PFSK-1 (cell line): Measurements from ENCODE around the gene AQP1.

ENCODE experiments used
- FOXP2 ChIP-seq: optimal IDR thresholded peaks from 2 replicates; pipeline ENCODE3; 2011; ENCODE audit warnings: borderline replicate concordance, control low read depth, inconsistent platforms; ENCODE audit not compliant: insufficient read depth; ENCODE audit errors: extremely low read length, extremely low read depth
- POLR2AphosphoS5 ChIP-seq: IDR thresholded peaks from 2 replicates; pipeline ENCODE4 v1.6.1; 2012; ENCODE audit warnings: low read depth, mild to moderate bottlenecking, control low read depth, low read length, moderate library complexity
- SIN3A ChIP-seq: IDR thresholded peaks from 2 replicates; pipeline ENCODE4 v1.6.1; 2012; ENCODE audit warnings: mild to moderate bottlenecking, low read length, moderate library complexity, borderline replicate concordance; ENCODE audit not compliant: insufficient read depth
- TAF1 ChIP-seq: IDR thresholded peaks from 2 replicates; pipeline ENCODE4 v1.6.1; 2012; ENCODE audit warnings: low read length, control low read depth, borderline replicate concordance; ENCODE audit not compliant: insufficient read depth
- TF ChIP-seq, protein P1 (sequence below), 2 experiments: IDR thresholded peaks; 2 replicates each; pipeline versions ENCODE4 v1.6.1 to v1.8.0; 2011 to 2012; ENCODE audit warnings: low read depth in 2 of 2, low read length in 2 of 2, control low read depth in 1 of 2, inconsistent platforms in 1 of 2, mild to moderate bottlenecking in 1 of 2, moderate library complexity in 1 of 2; ENCODE audit not compliant: insufficient read depth in 1 of 2

AQP1 gene

DNA sequence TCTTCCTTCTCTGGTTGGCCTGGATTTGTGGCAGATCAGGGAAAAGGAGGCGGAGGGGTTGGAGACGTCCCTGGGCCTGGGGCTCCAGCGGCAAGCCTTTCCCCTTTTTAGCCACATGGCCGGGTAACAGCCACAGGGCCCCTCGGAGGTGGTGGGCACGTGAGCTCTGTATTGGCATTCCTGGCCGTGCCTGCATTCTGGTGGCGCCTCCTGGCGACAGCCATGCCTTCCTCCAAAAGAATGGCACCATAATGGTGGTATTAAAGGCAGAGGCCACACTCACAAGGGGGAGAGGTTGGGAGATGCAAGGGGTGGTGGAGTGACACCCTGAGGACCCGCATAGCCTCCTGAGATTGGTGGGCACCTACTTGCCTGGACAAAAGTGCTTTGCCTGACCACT is 3.0 kb upstream of the AQP1 start:
- TF ChIP-seq TAF1 (no peak), POLR2AphosphoS5 (no peak), FOXP2 (no peak), SIN3A (no peak)
- TF ChIP-seq, protein P1, sequence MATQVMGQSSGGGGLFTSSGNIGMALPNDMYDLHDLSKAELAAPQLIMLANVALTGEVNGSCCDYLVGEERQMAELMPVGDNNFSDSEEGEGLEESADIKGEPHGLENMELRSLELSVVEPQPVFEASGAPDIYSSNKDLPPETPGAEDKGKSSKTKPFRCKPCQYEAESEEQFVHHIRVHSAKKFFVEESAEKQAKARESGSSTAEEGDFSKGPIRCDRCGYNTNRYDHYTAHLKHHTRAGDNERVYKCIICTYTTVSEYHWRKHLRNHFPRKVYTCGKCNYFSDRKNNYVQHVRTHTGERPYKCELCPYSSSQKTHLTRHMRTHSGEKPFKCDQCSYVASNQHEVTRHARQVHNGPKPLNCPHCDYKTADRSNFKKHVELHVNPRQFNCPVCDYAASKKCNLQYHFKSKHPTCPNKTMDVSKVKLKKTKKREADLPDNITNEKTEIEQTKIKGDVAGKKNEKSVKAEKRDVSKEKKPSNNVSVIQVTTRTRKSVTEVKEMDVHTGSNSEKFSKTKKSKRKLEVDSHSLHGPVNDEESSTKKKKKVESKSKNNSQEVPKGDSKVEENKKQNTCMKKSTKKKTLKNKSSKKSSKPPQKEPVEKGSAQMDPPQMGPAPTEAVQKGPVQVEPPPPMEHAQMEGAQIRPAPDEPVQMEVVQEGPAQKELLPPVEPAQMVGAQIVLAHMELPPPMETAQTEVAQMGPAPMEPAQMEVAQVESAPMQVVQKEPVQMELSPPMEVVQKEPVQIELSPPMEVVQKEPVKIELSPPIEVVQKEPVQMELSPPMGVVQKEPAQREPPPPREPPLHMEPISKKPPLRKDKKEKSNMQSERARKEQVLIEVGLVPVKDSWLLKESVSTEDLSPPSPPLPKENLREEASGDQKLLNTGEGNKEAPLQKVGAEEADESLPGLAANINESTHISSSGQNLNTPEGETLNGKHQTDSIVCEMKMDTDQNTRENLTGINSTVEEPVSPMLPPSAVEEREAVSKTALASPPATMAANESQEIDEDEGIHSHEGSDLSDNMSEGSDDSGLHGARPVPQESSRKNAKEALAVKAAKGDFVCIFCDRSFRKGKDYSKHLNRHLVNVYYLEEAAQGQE (IDR thresholded peaks at IDR 0.05; ENCODE audit: insufficient read depth in 1 of 2, low read depth in 2 of 2, low read length in 2 of 2), result no peak

DNA sequence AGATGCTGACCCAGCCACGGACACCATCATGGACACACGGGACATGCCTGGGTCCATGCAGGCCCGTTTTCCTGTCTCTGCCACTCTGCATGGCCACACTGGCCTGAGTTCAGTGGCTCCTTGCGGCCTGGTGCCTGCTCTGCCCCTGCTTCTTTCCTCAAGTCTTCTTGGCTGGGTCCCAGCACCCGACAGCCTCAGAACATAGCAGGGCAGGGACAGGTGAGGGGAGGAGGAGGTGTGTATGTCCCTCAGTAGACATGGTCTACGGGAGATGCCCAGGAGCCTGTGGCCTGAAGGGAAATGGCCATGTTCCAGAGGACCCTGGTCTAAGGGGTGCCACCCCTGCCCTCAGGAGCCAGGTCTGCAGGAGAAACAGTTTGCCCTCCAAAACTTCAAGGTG is 2.2 kb upstream of the AQP1 start:
- TF ChIP-seq TAF1 (no peak), SIN3A (no peak), POLR2AphosphoS5 (no peak), FOXP2 (no peak)
- TF ChIP-seq, protein P1 (IDR thresholded peaks at IDR 0.05; ENCODE audit: insufficient read depth in 1 of 2, low read depth in 2 of 2, low read length in 2 of 2), result no peak

- TF ChIP-seq, protein P1 (IDR thresholded peaks at IDR 0.05; ENCODE audit: insufficient read depth in 1 of 2, low read depth in 2 of 2, low read length in 2 of 2), result no peak
- TF ChIP-seq POLR2AphosphoS5, result no peak
- TF ChIP-seq SIN3A, result no peak
- TF ChIP-seq FOXP2, result no peak
- TF ChIP-seq TAF1, result no peak
These were observed 1.1 kb upstream of the AQP1 start for GRCh38 chr7:30910411-30911073.

DNA sequence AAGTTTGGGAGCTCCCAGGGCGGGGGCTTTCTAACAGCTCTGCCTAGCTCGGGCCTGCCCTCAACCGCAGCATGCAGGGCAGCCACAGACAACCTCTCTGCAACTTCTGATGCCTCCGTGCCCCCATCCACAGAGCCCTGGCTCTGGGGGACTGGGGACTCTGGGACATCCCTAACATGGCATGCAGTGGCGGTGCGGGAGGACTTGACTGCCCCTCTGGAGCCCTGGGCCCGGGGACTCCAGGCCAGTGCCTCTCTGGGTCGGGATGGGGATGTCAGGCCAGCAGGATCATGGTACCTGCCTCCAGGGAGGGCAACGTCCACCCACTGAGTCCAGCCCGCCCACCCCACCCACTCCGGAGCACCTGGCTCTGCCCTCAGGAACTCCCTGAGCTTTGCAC is 520 bp upstream of the AQP1 start:
- TF ChIP-seq FOXP2 (no peak), TAF1 (no peak), SIN3A (no peak), POLR2AphosphoS5 (no peak)
- TF ChIP-seq, protein P1 (IDR thresholded peaks at IDR 0.05; ENCODE audit: insufficient read depth in 1 of 2, low read depth in 2 of 2, low read length in 2 of 2), result no peak

DNA sequence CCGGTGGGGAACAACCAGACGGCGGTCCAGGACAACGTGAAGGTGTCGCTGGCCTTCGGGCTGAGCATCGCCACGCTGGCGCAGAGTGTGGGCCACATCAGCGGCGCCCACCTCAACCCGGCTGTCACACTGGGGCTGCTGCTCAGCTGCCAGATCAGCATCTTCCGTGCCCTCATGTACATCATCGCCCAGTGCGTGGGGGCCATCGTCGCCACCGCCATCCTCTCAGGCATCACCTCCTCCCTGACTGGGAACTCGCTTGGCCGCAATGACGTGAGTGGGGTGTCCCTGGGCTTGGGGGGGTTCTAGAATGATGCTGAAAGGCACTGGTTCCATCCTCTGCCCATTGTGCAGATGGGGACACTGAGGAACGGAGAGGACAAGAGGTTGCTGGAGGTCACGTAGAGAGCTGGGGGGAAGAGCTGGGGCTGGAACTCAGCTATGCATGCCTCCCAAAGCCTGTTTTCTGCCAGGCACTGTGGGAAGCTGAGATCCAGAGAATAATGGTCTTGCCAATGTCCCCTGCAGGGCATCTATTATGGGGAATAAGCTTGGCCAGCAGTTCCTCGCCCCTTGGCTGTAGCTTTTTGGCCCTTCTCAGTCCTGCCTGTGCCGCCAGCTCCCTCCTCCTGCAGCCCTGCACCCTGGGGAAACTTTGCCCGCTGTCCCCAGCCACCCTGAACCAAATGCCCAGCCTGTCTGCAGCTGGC is 523 bp downstream of the AQP1 start:
- no peak for TF ChIP-seq FOXP2
- no peak for TF ChIP-seq TAF1
- TF ChIP-seq SIN3A, result no peak
- TF ChIP-seq POLR2AphosphoS5, result no peak
- TF ChIP-seq, protein P1 (IDR thresholded peaks at IDR 0.05; ENCODE audit: insufficient read depth in 1 of 2, low read depth in 2 of 2, low read length in 2 of 2), result no peak
